Right ventricle myocardium inferior (tissue), 1 donor: Measurements from ENCODE around the gene ZCCHC10. TPM values are rescaled to one million over a fixed set of nuclear protein-coding genes. Genes with fewer than 3 reads are reported as not detected.

ENCODE experiments used
- ATAC-seq: fragments of 200-7000 bp; cut with Tn5 transposase; one replicate; pipeline ENCODE4 v1.9.1; 2020; ENCODE audit warnings: mild to moderate bottlenecking, moderate library complexity
- DNase-seq: peaks from one replicate; pipeline ENCODE4 v3.0.0; 2021; ENCODE audit errors: missing footprints
- intact Hi-C: fragments of 100-400 bp; cut with DNase I; formaldehyde crosslinking; loops from one replicate; pipeline ENCODE4 v1.11.0; 2022
- total RNA-seq: library from RNA; stranded (reverse); fragmentation: NEBNext Ultra II Directional; extraction: Animal tissue kit (Norgen Biotek cat#: 25700); gene quantifications from one replicate; pipeline ENCODE4 v1.2.1, GENCODE V29; 2021
- donor health status: DM: no; HTN: yes; CAD: no; lungs with severe emphysema.

Gene ZCCHC10
- total RNA-seq, 1 donor from 2014 or later, result 18.4 TPM

- no peak for DNase-seq
- ATAC-seq, result no peak
These were observed 73.5 kb downstream of the ZCCHC10 start for GRCh38 chr5:132952829-132953228.

GRCh38 chr5:132951897-132952296 lies 74.5 kb downstream of the ZCCHC10 start:
- DNase-seq (no peak), ATAC-seq (no peak)
- intact Hi-C loops, result no loop called here

More at GRCh38 chr5:132952829-132953228, 73.5 kb downstream of the ZCCHC10 start:
- intact Hi-C loops, result no loop called here

GRCh38 chr5:132949136-132949535 lies 77.2 kb downstream of the ZCCHC10 start:
- no peak for ATAC-seq
- no peak for DNase-seq
- intact Hi-C loops, result no loop called here

- DNase-seq (no peak), ATAC-seq (no peak)
- intact Hi-C loops, result no loop called here
These were observed 78.7 kb downstream of the ZCCHC10 start for GRCh38 chr5:132947671-132948070.

Other genes starting within 250 kb of the ZCCHC10 start
- 28.5 TPM for gene SEPTIN8, start 249.3 kb downstream of the ZCCHC10 start, total RNA-seq
- gene SOWAHA, start 213.2 kb downstream of the ZCCHC10 start, total RNA-seq, result 0.27 TPM
- gene SHROOM1, start 195.9 kb downstream of the ZCCHC10 start, total RNA-seq, result 5.0 TPM
- gene GDF9, start 160.1 kb downstream of the ZCCHC10 start, total RNA-seq, result 0.24 TPM
- 1,774 TPM for gene UQCRQ, start 159.9 kb downstream of the ZCCHC10 start, total RNA-seq
- gene LEAP2, start 152.9 kb downstream of the ZCCHC10 start, total RNA-seq, result 1.1 TPM
- 29.2 TPM for gene AFF4, start 62.9 kb downstream of the ZCCHC10 start, total RNA-seq
- gene HSPA4, start 25.5 kb upstream of the ZCCHC10 start, total RNA-seq, result 77.4 TPM